Inferior parietal cortex (tissue), 1 donor: ENCODE results near the gene BIRC5.

ENCODE experiments used
- DNase-seq: peaks from one replicate; pipeline ENCODE4 v3.0.0-alpha.2; 2016; ENCODE audit errors: extremely low spot score

BIRC5 gene

GRCh38 chr17:78256707-78257591 lies 42.9 kb downstream of the BIRC5 start:
- DNase-seq = no peak

GRCh38 chr17:78257810-78258322 lies 43.8 kb downstream of the BIRC5 start:
- DNase-seq = no peak

GRCh38 chr17:78258323-78259191 lies 44.5 kb downstream of the BIRC5 start:
- DNase-seq = no peak

GRCh38 chr17:78259192-78259554 lies 45.1 kb downstream of the BIRC5 start:
- DNase-seq = no peak

- DNase-seq = no peak
Measured at GRCh38 chr17:78263063-78263735, 49.1 kb downstream of the BIRC5 start.

- no peak for DNase-seq
Measured at GRCh38 chr17:78263736-78264340, 49.8 kb downstream of the BIRC5 start.

- DNase-seq = no peak
Measured at GRCh38 chr17:78264590-78264989, 50.5 kb downstream of the BIRC5 start.

GRCh38 chr17:78265121-78265520 lies 51.1 kb downstream of the BIRC5 start:
- DNase-seq = no peak

- DNase-seq = no peak
Measured at GRCh38 chr17:78266231-78266631, 52.2 kb downstream of the BIRC5 start.

GRCh38 chr17:78266771-78267170 lies 52.7 kb downstream of the BIRC5 start:
- no peak for DNase-seq

- DNase-seq = no peak
Measured at GRCh38 chr17:78267253-78268073, 53.4 kb downstream of the BIRC5 start.

- DNase-seq = no peak
Measured at GRCh38 chr17:78268191-78268874, 54.3 kb downstream of the BIRC5 start.

GRCh38 chr17:78268951-78269905 lies 55.2 kb downstream of the BIRC5 start:
- no peak for DNase-seq

GRCh38 chr17:78269955-78270381 lies 55.9 kb downstream of the BIRC5 start:
- DNase-seq = no peak

- no peak for DNase-seq
Measured at GRCh38 chr17:78271419-78272170, 57.5 kb downstream of the BIRC5 start.

GRCh38 chr17:78272181-78272913 lies 58.3 kb downstream of the BIRC5 start:
- no peak for DNase-seq

- no peak for DNase-seq
Measured at GRCh38 chr17:78272914-78273258, 58.8 kb downstream of the BIRC5 start.

- no peak for DNase-seq
Measured at GRCh38 chr17:78273813-78274212, 59.8 kb downstream of the BIRC5 start.
